Stimulated activated CD8-positive, alpha-beta memory T cell treated with anti-CD3 and anti-CD28 coated beads, Interleukin-4, amount 100 ng/mL, for 48 hours (primary cell): Measurements from ENCODE around the gene SKAP1.
"Not testable (repeated sequence)": the region's sequence is repeated elsewhere in the genome, so short reads cannot be mapped to it uniquely, and the experiment has no call there.

Experiments used
- DNase-seq: peaks from one replicate; pipeline ENCODE4 v3.0.0-alpha.2; 2020

SKAP1 gene

DNA sequence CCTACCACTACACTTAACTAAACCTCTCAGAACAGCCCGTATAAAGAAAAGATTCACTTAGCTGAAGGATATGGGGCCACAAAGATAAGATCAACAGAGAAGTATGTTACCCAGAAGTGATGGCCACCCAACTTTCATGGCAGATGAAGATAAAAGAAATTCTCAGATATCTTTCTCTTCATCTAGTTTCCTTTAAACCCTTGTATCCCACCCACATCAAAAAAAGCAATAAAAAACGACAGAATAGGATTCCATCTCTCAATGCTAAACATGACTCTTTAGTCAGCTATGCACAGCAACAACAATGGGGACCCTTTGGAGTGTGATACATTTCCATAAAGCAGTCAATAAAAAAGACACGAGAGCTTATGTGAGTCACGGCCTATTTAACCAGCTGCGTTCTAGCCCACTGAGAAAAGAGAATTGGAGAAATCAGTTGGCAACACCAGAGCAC lies 235.9 kb downstream of the SKAP1 start:
- DNase-seq, result no peak

DNA sequence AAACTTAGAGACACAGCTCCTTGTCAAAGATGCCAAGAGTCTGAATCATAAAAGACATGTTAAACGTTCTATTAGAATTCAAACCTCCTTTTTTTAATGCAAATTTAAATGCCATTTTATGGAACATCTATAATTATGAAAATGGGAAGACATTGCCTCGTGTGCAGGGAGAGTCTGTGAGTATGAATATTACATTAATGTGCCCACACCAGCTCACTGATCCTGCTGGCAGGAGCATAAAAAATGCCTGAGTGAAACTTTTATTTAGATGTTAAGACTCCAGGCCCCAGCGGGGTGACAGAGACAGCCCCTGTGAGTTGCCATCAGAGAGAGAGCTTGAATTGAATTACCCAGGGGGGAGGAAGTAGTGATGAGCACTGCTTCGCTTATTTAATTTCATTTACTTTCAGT lies 237.7 kb downstream of the SKAP1 start:
- no peak for DNase-seq

DNA sequence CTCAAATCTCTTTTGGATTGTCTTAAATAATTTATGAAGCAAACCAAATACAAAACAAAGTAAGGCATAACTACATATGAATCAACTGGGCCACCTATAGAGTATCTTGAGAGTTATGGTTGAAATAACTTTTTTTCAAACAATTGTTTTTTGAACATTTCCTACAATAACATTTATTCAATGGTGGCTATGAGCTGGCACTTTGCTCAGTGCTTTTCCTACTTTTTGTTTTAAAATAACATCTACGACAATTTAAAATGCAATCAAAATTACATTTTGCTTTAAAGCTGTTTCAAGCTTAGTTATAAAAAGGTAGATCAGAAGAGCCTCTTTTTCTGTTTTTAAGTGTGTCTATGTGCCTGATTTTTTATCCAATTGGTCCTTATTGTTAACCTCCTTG lies 238.7 kb downstream of the SKAP1 start:
- DNase-seq, result no peak

DNA sequence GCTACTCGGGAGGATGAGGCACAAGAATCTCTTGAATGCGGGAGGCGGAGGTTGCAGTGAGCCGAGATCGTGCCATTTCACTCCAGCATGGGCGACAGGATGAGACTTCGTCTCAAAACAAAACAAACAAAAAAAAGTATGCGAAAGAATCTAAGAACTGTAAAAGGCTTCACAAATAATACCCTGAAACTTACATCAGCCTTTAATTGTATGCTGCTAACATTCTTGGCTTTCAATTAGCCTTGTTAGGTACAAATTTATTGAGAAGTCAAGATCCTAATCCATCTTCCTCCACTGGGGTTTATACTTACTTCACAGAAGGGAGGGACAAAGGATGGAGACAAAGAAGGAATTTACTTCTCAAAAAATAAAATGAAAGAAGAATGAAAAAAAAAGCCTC lies 239.1 kb downstream of the SKAP1 start:
- DNase-seq, result no peak

DNA sequence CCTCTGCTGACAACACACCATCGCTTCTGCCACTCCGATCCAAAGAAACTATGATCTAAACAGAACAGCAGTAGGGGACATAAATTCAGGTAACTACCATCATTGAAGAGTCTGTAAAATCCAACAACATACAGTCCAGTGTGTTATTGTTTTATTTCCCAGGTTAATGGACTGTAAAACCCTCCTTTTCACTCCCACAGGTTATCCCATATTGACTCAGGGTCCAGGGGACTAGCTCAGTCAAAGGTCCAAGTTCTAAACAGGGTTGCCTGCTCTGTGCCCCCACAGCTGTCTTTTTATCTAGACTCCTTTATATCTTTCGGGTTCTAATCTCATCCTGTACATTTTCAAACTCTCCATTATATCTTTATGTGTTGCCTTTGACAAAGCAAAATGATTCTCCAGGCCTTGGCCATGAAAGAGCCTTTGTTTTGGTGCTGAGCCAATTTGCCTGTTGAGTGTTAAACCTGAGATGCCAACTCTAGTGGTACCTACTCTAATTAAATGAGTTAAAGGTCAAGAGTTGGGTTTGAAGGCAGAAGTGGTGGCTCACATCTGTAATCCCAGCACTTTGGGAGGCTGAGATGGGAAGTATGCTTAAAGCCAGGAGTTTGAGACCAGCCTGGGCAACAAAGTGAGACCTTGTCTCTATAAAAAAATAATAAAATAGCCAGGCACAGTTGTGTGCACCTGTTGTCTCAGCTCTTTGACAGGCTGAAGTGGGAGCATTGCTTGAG lies 242.0 kb downstream of the SKAP1 start:
- DNase-seq, result no peak

DNA sequence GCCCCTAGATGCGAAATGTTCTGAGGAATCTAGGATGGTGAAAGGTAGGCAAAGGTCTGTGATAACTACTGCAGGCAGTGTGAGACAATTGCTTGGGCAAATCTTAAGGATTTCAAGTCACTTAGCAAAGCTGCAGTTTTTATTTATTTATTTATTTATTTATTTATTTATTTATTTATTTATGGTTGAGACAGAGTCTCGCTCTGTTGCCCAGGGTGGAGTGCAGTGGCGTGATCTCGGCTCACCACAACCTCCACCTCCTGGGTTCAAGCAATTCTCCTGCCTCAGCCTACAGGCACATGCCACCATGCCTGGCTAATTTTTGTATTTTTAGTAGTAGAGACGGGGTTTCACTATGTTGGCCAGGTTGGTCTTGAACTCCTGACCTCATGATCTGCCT lies 243.7 kb downstream of the SKAP1 start:
- not testable (repeated sequence) for DNase-seq

DNA sequence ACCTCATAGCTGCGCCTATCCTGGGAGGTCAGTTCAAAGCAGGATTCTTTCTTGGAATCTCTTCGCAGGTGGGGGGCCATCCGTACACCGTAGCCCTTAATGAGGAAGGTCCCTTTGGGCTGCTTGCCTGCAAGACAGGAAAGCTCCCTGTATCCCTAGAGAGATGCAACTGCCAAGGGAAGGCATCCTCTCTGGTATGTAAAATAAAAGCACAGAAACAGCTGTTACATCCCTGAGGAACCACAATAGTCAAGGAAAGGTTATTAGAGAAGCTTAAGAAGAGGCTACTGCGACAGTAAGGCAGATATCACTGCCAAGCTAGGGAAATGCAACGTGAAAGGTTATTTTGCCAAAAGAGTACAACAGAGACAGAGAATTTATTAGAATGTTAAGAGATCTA lies 245.3 kb downstream of the SKAP1 start:
- DNase-seq, result no peak

DNA sequence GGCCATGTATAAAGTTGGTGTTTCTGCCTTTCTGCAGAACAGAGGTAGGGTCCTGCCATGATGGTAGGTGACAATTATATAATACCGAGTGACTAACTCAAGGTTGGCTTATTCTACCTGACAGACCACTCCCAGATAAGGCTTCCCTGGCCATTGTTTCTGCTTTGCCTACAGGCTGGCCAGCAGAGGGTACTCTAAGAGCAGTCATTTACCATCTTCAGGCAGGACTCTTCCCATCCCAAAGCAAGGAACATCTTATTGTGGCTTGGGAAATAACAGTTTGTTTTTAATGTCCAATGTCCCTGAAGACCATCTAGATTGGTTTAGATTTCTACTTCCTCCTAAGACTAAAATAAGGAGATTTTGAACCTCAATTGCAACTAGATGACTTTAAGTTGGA lies 248.4 kb downstream of the SKAP1 start:
- DNase-seq, result no peak

DNA sequence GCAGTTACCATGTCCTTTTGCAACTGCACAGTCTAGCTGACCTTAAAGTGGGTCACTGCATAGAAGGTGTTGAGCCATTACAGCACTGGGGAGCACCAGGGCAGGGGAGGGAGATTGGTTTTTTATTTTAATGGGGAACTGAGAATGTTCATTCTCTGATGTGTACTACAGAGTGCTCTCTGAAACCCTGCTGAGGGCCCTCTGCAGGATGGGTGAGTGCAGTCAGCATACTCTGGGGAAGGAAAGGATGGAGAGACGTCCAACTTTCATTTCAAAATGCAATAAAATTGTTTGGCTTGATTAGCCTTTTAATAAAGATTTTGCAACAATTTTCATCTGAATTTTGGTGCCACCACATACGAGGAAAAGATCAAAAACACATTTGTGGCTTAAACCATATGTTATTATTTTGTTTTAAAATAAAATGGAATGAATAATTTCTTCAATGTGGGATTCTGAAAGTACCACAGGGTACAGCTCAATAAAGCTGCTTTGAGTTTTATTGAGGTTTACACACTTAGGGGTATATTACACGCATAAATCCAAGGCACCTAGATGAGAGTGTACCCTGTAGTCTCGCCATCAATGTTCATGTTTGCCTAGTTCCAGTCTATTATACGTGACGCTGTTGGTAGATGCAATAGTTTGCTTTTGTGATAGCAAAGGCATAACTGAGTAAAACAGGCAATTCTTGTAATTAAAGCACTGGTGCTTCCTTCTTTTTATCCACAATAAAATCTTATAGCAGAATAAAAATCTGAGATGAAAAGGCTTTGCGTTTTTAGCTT lies 249.0 kb downstream of the SKAP1 start:
- no peak for DNase-seq

DNA sequence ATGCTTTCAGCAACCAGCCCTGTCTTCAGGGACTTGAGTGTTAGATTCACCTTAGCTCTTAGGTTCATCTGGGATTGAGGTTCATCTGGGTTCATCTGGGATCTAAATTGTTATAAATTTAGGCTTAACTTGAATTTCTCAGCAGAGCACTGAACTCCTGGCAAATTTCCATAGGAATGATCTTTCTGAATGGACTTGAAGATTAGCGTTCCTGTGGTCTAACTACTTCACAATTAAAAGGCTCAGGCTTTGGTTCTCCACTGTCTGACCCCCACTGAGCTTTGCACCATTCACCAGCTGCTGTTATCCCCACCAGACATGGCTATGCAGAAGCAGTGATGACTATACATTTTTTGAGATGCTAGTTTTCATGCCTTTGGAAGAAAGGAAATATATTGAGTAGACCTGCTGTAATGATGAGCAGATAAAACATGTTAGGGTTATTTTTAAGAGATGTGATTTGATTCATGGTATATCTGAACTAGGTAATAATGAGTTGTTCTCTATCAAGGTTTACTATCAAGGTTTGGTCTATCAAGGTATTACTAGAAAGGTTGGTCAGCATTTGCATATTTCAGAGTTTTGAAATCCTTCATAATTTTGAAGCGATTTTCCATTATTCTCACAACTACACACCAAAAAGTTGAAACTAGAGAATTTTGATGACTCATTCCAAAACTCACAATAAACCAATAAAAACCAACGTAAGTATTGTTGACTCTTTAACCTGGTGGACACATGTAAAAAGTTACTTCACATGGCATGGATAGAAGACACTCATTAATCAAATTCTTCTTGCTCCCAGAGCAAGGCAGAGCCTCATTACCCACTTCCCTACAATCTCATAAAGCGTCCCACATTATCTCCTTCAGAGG lies 250.7 kb downstream of the SKAP1 start:
- no peak for DNase-seq

DNA sequence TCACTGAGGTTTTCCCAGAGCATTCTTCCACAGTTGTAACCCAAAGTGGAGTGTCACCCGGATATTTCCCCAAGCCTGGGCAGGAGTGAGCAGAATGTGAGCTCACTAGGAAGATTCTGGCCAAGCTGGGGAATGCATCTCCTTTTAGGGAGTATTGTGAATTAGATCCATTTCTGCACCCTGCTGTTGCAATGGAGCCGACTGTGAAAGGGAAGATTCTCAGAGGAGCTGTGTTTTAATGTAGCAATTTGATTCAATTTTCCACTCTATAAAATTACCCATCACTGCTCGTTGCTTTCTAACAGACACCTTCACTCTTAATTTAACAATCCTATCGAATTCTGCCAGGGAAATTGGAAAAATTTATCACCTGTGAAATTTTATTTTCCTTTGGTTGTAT lies 251.7 kb downstream of the SKAP1 start:
- no peak for DNase-seq

DNA sequence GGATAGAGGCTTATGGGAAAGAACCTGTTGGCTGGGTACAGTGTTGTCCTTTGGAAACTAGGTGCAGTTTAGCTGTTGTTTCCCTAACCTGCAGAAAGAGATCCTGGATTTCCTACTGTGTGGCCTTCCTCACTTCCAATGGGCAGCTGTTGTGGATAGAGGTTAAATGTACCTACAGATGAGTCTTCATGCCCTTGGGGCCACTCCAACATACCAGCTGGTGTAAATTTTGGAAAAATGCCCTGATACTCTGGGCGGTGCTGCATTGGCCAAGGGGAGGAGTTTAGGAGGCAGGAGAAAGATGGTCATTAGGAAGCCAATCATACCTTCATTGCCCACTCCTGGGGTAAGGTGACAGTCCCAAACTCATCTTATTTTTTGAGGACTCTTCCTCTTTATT lies 252.2 kb downstream of the SKAP1 start:
- DNase-seq, result no peak

DNA sequence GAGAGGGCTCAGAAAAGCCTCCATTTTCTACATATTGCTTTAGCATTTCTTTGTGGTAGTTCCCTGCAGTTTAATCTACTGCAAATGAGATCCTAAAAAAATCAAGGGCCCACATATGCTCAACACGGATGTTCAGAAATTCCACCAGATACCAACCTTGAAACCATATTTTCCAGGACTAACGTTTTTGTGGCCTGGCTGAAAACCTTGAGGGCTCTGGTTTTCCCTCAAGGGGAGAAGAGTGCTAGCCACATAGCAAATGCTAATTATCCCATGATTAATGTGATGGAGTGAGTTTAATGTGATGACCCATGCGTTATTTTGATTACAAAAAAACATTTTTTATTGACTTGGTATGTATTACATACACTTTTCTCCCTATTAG lies 253.6 kb downstream of the SKAP1 start:
- no peak for DNase-seq

DNA sequence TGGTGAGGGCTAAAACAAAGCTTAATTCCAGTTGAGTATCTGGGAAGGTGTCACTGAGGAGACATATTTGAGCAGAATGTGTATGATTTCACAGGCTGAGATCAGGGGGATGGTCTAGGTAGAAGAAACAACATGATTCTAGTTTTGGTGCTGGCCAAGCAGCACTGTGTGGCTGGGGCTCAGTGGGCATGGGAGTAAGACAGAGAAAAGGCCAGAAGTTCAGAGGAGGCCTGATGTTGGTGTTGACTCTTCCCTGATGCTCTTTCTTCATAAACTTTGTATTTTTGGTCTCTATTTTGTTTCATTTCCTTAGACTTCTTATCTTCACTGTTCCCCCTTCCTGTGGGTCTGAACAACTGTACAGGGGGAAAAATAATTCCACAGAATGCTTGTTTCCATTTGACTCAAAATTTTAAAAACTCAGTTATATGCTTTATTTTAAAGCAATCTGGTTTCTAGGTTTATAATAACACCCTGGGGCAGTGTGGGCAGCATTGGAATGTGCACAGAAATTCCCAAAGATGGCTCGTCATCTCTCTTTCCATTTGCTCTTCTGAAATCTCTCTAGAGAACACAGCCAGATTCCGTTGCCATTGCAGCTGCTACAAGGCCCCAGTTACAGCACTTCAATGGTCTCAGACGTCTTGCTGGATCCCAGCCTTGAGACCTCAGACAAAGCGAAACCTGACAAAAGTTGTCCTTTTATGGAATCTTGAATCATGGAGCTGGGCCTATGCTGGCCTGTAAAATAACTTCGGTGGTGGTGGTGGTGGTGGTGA lies 254.1 kb downstream of the SKAP1 start:
- no peak for DNase-seq

DNA sequence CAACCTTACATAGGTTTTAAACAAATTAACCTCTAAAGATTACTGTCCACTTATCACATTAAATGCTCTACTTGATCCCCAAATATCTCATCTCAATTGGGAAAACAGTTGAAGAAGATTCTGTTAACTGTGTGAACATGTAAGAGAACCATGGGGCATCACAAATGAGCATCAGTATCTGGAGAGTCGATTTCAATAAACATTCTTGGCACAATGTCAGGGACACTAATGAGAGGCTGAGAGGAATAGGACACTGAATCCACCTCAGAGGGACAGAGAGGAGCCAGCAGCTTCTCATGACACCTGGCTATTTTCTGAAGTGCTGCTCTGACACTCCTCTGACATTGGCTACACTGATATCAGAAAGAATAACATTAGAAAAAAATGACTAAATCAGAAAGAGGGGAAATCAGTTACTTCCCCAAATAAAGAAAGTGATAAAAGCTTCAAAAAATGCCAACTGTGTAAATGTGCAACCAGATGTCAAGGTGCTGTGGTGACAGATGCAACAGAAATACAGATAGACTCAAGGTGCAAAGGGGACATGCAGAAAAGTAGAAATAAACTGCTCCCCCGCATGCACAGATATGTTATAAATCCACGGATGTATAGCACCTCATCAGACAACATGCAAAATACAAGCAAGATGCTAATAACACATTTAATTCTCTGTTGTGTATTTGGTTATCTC lies 255.0 kb downstream of the SKAP1 start:
- DNase-seq, result no peak

DNA sequence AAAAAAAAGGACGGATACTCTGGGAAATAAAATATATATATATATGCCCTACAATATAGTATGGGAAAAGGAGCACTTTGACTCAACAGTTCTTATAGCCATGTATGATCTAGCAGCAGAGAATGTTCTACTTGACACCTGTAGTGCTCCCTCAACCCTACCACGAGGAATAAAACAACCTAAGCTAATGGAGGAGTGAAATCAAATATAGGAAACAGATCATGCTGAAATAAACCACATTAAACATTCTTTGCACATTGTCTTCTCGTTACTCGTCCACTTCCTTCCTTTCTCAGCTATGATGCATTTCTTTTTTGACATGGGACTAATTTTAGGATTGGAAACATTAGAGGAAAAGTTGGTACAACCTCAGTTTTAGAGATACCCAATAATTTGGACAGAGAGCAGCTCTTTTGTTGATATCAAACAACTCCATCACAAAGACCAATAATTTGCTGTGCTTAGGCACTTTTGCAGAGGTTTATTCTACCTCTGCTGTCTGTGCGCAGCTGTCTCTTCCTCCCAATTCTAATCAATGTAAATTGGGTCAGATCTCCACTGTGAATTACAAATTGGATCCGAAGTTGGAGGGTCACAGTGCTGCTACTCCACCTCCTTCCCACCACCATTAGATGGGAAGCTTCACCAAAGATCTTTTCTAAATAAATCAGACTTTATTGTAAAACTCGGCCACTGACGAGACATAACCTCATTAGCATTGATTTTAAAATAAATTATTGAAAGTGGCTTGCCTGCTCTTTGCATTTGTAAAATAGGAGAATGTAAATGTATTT lies 256.6 kb downstream of the SKAP1 start:
- no peak for DNase-seq

DNA sequence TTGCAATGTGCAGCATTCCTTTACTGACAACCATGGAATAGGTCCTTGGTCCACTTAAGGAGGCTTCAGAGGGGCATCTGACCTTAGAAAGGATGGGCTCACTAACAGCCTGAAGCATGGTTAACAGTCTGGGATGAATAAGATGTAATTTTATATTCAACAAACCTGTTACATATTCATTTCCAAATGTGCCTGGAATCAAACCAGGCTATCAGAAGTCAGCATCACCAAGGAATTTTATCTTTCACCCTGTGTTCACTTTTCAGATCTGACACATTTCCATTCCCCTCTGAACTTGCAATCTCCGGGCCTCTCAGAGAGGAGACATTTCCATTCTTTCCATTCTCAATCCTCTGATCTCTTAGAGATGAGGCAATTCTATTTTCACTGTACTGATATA lies 260.1 kb downstream of the SKAP1 start:
- no peak for DNase-seq

DNA sequence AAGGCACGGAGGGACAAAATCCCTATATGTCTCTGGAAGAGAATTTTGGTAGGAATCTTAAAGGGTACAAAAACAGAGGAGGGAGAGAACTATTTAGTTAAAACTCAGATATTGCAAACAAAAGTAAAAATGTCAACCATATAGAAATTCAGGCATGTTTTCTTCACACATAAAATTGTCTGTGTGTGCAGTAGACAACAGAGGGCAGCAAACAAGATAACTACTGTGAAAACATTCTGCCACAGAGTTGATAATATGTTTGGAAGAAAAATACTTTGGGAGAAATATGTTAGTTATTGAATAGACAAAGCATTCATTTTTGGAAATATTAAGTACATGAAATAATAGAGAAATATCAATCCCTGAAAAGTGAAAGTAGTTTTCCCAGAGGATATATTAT lies 266.2 kb downstream of the SKAP1 start:
- no peak for DNase-seq

DNA sequence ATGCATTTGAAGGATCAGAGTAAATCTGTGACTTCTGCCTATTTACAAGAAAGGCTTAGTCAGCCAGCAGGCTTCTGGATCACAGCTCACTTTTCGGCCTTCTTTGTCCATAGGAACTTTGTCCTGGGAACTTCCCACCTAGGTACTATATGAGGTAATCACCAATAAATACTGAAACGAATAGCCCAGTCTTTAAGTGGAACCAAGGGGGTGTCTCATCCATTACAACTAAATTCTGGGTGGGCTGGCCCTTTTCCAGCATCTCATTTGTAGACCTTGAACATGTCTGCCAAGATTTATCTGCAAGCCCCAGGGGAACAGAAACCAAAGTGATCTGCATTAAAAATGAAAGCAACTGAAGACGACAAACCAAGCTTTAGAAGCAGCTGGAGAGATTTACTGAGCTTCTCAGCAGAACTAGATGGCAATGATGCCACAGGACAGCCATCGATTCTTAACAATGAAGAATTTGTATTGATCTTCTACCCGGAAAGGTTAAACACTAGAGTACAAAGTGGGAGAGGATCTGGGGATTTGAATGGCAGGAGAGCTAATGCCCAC lies 267.0 kb downstream of the SKAP1 start:
- no peak for DNase-seq

DNA sequence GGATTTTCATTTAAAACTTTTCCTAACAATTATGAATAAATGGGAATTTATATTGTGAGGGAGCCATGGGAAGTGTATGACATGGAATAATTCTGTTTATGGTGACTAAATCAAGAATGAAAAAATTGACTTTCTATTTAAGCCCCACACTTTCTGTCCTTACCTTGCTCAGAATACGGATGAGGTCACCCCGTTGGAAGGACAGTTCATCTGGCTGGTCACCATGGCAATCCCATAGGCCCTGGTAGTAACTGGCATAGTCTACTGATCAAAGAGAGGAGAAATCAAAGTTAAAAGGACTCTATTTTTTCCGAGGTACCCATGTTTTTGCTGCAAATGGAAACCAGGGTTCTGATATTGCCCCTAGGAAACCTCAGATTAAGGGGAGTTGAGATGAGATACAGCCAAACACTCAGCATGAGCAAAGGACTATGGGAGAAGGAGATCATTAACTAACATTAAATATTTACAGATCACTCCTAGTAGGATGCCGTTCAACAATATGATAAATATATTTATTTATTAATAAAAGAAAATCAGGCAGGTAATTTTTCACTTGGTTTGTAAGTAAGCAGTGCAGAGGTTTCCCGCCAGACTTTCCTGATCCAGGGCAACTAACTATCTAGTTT lies 267.6 kb downstream of the SKAP1 start:
- DNase-seq, result no peak
